Dedifferentiated amniotic fluid mesenchymal stem cell (primary cell): ENCODE results near the gene RRBP1.
"Not testable (repeated sequence)": the region's sequence is repeated elsewhere in the genome, so short reads cannot be mapped to it uniquely, and the experiment has no call there.

Experiments
- DNase-seq: peaks from one replicate; pipeline ENCODE4 v3.0.0-alpha.2; 2016; ENCODE audit errors: extremely low spot score

RRBP1 gene

DNA sequence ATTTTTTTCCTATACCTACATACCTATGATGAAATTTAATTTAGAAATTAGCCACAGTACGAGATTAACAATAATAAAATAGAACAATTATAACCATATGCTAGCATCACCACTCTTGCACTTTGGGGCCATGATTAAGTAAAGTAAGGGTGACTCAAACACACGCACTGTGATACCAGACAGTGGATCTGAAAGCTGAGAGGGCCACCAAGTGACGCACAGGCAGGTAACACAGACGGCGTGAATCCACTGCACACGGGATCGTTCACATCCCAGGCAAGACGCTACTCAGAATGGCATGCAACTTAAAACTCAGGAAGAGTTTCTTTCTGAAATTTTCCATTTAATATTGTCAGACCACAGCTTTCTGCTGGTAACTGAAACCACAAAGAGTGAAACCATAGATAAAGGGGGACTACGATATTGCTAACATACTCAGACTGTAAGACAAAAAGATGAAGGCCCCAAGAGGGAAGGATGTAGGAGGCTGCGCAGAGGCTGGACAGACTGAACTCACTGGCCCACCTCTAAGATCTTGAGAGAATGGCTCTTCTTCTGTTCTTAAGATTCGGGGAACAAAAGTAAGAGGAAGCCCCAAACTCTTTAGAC, 17.9 kb downstream of the RRBP1 start:
- DNase-seq = no peak

DNA sequence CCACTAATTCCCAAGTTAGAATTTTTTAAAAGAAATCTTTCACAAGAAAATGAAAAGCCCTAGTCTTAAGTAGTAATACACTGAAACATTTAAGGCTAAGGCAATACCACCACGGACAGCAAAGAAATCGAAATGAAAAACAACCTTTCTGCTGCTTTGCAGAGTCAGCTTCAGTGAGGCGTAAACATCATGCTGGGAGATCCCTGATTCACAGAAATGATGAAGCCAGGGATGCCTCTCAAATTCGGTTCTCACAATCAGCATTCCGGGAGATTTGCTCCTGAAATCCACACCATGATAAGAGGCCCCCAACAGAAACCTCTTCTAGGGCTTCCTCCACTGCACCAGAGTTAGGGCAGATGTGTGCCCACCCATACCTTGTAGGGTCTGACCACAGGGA, 18.6 kb downstream of the RRBP1 start:
- DNase-seq = no peak

DNA sequence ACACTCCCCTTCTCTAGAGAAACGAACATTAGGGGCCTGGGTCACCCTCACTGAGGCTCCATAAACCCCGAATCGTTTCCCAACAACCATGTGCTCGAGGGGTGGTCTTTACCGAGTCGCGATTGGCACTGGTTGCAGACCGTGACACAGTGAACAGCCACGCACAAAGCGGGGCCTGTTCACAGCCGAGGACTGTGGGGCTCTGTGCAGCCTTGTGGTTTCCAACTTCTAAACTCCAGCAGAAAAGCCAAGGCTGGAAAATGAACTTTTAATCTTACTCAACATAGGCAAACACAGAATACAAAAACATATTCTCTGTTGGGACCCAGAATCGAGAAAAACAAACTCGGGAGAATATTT, 19.0 kb downstream of the RRBP1 start:
- no peak for DNase-seq

DNA sequence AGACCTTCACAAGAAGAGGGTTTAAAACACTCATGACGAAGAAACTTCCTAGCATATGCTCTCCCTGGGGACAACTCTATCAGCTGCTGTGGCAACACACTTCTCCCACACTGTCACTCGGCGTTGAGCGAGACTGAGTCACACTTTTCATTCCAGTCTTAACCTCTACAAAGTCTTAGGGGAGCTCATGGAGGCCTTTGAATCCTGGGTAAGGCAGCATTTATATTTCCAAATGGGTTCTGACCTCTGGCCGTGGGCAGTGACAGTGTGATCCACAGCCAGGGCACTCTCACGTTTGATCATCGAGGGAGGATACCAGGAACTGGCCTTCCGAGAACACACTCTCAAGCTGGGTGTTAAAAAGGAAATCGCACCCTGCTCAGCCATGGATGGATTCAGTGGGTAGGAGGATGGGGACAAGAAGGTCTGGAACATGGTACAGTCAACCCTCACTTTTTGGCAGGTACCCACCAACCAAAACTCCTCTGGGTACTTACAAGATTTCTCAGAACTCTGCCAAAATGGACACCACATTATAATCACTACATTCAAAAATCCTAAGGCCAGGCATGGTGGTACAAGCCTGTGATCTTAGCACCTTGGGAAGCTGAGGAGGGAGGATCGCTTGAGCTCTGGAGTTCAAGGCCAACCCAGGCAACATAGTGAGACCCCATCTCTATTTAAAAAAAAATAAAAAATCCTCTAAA, 19.6 kb downstream of the RRBP1 start:
- no peak for DNase-seq

DNA sequence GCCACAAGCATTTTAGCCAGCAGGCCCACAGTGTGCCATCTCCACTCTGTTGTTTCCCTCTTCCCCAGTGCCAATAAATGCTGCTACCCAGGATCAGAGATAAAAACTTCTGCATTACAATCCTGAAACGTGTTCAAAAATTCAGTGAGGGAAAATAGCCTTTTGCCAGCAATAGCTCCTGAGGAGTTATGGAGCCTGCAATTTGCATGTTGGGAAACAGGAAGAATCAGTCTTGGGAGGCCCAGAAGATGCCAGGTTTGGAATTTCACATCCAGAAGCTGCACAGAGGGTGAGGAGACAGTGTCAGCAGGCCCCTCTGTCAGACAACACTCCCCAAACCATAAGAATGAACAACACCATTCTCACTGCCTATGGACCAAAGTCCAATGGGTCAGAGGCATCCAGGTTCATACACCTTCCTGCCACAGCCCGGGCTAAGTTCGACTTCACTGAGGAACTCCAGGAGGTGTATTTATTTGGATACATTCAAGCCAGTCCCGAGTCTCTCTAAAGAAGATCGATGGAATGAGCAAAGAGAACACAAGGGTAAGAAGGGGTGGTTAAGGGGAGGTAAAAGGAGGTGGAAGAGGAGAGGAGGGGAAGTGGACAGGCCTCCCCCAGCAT, 20.8 kb downstream of the RRBP1 start:
- DNase-seq = no peak

DNA sequence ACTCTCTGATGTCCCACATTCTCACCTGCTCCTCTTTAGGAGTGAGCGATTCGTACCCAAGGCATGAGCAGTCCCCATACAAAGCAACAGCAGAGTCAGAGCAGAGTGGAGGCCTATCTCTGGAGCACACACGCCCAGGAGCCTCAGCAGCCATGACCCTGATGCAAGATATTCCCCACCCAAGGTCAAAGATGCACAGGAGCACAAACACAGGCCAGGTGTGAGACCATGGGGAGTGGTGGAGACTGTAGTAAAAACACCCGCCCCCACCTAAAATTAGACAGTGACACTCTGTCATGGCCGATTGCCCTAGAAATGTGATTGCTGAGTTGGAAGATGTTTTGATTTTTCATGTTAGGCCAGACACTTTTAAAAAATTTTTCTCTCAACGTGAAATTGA, 21.4 kb downstream of the RRBP1 start:
- no peak for DNase-seq

DNA sequence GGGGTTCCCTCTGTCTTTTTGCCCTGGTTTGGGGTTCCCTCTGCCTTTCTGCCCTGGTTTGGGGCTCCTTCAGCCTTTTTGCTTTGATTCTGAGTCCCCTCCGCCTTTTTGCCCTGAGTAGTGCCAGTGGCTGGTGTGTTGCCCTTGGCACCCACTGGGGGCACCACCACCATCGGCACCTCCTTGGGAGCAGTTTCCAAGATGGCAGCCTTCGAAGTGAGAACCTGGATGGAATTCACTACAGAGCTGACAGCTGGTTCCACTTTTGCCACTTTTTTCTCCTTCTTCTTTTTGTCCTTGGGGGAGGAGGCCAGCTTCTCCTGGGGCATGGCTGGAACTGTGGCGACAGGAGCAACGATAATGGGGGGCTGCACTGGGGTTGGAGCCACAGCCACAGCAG, 22.2 kb downstream of the RRBP1 start:
- no peak for DNase-seq

DNA sequence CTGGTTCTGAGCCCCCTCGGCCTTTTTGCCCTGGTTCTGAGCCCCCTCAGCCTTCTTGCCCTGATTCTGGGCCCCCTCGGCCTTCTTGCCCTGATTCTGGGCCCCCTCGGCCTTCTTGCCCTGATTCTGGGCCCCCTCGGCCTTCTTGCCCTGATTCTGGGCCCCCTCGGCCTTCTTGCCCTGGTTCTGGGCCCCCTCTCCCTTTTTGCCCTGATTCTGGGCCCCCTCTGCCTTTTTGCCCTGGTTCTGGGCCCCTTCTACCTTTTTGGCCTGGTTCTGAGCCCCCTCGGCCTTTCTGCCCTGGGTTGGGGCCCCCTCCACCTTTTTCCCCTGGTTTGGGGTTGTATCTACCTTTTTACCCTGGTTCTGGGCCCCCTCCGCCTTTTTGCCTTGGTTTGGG, 22.7 kb downstream of the RRBP1 start:
- not testable (repeated sequence) for DNase-seq

DNA sequence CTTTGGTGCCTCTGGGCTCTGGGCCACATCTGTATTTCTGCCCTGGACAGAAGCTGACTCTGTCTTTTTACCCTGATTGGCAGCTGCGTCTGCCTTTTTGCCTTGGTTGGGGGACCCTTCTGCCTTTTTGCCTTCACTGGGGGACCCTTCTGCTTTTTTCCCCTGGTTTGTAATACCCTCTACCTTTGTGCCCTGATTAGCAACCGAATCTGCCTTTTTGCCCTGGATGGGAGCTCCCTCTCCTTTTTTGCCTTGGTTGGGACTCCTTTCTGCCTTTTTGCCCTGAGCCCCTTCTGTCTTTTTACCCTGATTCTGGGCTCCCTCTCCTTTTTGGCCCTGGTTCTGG, 23.4 kb downstream of the RRBP1 start:
- no peak for DNase-seq

DNA sequence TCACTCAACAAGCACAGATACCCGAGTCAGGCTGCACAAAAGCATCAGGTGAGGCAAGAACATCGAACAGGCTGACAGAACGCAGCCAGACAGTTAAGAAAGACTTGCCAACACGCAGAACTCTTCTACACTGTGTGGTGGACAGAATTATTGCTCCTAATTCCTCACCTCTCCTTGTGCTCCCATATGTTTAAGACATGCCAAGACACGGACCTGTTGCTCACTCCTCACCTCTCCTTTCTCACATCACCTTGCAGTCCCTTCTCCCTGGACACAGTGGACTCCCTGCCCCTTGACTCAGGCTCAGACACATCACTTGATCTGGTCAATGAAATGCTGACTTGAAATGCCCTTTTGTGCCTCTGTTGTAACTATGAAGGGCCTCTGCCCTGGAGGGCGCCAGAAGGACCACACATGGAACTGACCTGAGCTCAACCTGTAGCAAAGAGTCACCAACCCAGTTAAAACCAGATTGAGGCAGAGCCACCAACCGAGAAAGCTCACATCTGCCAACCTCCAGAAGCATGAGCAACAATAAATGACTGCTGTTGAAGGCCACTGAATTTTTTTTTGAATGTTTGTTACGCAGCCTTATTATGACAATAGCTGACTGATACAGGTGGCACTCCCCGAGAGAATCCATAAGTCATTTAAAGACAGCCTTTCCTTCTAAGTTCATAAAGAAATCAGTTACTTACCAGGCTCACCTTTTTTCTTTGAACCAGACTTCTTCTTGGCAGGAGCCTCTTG, 24.0 kb downstream of the RRBP1 start:
- no peak for DNase-seq

DNA sequence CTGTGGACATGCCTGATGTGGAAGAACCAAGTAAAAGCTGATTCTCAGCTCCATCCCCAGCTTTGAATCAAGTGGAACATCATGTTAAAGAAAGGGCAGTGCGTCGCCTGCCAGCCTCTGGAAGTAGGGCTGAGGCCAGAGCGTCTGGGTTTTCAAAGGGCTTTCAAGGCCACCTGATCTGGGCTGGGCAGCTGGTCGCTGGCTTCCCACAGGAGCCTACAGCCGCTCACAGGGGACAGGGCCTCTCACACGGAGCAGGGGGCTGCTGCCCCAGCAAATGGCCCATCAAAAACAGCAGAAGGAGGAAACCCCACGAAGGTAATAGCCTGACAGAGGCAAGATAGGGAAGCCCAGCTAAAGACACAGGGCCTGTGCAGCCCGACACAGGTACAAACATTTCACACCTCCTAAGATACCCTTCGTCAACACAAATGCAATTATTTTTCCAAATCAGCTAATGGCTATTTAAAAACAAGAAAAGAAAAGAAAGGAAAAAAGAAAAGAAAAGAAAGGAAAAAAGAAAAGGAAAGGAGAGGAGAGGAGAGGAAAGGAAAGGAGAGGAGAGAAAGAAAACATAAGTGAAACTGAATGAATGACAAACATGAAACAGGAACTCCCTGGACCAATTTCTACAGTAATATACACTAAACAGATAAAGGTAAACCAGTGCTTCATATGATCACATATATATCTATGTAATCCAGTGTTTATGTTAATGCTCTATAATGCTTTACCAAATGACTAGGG, 24.8 kb downstream of the RRBP1 start:
- no peak for DNase-seq

DNA sequence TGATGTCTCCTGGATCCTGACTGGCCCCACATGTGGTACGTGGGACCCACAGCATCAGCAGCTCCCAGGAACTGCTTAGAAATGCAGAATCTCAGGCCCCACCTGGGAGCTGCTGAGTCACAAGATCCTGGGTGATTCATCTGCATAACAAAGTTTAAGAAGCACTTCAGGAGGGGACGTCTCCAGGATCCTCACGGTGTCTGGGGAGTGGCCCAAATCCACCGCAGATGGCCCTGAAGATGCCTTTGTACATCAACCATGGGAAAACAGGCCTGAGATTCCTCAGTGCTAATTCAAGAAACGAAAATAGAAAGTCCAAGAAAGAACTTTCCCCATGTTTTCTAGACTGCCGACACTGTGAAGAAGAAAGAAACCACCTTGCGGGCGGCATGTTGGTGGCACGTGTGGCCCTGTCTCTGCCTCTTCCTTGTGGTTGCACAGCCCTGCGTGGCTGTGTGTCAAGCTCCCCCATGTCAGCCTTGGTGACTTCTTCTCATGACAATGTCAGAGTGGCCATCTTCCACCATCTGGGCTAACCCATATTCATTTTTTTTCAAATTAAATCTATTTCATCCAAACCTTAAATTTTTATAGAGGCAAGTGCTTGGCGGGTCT, 26.1 kb downstream of the RRBP1 start:
- DNase-seq = no peak

DNA sequence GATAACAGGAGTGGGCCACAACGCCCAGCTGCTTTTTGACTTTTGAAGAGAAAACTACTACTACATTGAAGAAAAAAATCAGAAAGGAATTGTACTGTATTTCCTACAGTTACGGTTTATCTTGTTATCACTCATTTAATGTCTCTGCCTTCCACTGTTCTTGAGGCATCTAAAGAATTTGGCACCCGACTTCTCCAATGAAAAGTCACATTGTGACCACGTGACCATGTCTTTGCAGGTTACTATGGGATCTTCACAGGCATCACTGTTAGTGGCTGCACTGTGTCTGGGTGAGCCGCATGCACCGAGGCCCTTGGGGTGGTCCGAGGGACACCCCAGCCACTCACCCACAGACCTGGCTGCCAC, 26.8 kb downstream of the RRBP1 start:
- no peak for DNase-seq

DNA sequence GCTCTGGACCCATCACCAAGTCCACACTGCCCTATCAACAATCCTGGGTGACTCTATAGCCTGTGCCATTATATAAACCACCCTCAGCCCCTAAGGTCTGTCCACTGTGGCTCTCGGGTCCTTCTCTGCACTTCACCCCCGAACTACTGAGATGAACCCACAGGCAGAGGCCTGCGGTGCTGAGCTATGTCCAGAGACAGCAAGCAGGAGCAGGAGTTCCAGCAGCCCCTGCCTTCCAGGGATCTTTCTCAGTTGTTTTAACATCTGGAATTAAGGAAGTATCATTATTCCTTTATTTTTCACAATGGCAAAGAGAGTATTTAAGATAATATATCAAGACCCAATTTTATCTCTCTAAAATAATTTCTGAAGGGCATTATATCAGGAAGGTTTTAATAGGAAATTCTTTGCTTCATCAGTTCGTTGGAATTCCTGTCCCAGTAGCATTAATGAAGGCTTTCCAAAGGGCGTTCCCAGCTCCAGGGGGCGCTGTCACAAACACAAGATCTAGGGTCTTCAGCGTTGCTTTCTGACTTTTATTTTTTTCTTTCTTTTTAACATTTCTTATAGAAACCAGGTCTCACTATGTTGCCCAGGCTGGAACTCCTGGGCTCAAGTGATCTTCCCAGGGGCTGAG, 27.3 kb downstream of the RRBP1 start:
- DNase-seq = peak; percentile 58

DNA sequence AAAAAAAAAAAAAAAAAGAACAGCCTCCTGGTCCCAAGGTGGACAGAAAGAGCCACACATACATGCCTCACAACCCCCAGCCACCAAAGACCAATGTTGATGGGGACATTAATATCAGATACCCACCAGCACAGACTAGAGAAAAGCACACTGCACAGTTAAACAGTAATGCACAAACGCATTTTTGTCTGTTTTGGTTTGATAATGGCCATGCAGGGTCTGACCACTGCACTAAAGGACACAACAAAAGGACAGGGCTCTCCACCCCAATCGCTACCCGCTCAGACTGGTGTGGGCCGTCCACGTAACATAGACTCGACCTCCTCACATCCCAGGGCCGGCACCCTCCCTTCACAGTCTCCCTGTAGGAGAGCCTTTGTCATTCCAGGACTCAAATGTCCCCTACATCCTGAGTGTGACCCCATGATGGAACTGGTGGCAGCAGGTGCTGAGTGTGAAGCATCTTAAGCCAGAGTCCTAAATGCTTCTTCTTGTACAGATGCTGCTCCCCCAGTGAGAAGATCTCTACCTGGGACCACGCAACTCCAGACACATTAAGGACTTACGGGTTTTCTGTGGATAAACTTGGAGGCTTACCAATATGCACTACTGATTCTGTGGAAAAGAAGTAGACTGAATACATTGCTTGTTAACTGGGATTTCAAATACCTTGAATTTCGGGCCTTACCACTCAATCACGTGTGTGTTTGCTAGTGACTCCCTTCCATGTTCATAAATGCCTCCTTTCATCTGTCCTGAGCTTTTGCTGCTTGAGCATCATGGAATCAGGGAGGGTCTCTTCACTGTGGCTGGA, 28.0 kb downstream of the RRBP1 start:
- no peak for DNase-seq

DNA sequence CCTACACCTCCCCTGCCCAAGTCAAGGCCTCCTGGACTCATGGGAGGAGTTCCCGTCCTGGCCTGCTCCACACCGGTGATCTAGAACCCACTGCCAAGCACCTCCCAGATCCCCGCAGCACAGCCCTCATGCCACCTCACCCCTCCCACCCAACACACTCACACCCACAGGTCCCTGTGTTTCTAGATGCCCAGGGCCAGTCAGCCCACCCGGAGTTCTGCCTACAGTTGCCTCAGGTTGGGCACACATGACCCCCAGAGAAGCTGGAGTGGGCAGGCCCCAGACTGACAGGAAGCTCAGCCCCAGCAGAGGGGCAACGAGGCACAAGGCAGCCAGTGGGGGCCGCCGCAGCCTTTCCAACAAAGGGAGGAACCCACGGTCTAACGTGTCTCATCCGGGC, 29.6 kb downstream of the RRBP1 start:
- DNase-seq = no peak

DNA sequence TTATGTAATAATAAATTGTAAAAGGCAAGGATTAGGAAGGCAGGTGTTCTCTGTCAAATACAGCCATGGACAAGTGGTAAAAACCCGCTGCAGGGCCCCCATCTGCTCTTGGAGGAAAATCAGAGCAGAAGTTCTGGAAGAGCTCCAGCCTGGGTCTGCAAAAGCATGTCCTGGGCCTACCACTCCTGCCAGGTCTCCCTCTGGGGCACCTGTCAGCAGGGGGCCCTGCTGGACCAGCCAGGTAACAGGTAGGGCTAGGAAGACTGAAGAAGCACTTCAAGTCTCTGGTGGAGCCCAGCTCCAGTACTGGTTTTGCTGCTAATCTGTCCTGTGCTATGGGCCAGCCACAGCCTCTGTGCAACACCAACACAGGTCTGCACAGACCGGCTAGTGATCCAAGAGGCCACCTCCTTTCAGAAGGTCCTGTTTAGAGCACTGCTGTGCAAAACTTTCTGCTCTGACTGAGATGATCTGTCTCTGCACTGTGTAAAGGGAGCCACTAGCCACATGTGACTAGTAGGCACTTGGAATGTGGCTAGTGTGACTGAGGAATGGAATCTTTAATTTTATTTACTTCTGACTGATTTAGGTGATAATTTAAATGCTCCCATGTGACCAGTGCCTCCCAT, 30.2 kb downstream of the RRBP1 start:
- DNase-seq = no peak

DNA sequence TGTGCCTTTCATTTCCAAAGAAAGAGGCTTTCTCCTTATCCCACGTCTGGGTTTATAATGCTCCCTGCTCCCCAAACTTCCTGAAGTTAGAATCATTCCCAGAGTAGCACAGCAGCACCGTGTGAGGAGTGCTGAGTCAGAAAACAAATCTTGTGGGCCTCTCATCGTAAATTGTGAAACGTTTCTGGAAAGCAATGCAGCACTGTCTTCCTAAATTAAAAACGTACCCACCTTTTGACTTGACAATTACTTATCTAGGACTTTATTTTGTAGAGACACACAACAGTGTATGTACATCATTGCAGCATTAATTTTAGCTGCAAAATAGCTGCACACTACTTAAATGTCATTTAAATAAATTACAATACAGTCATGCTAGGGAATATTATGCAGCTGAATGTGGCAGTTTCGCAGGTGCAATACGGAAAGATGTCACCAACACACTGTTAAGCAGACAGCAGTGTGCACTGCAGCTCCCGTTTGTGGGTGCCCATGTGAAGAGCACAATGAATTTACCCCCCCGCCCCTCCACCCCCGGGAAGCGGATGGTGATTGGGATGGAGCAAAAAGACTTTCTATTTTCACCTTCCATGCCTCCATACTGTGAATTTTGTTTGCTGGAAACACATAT, 30.8 kb downstream of the RRBP1 start:
- DNase-seq = no peak

DNA sequence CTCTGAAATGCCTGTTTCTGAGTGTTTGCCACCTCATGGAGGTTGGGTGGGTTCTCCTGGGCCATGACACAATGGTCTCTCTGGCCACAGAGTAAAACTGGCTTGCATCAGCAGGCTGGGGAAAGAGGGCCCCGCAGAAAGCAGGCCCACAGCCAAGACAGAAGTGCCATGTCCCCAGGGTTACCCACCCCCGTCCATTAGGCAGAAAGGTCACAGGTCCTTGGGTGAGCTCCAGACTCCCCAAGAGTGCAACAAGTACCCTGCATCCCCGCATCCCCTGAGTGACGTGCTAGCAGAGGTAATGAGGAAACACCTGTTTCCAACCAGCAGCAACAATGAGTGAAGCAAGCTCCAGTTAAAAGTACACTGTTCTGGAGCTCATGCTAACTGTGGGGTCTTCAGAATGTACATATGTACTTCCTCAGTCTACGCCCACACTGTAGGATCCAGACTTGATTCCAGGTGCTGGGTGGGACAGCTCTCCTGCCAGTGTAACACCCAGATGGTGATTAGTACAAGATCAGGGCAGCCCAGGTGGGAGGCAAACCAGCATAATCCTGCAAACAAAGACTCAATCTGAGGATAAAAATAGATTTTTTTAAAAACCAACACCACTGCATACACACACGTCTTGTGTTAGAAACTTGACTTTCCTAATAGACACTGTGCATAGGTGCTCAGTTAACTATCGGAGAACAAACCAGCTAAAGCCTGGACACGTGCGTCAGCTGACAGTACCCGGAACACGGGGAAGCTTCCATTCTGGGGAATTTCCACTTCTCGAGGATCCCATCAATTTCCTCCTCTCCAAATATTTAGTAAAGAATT, 31.5 kb downstream of the RRBP1 start:
- DNase-seq = no peak
